Breast epithelium (tissue), 3 donors: ENCODE results near the gene PTOV1.

Experiments used
- POLR2A ChIP-seq: fragments of 450-650 bp; IDR thresholded peaks from one replicate; pipeline ENCODE4 v1.6.1; 2016; ENCODE audit warnings: antibody characterized with exemption, mild to moderate bottlenecking, moderate library complexity
- POLR2AphosphoS5 ChIP-seq, 3 donors: sonication (generic); formaldehyde crosslinking; IDR thresholded peaks; one replicate each; pipeline ENCODE4 v1.6.1; 2017; ENCODE audit warnings: antibody characterized with exemption in 3 of 3
- TF ChIP-seq, protein P1 (sequence below), 3 donors: fragments of 450-650 bp; IDR thresholded peaks; one replicate each; pipeline ENCODE4 v1.5.1; 2016 to 2017; ENCODE audit warnings: antibody characterized with exemption in 3 of 3, mild to moderate bottlenecking in 3 of 3, moderate library complexity in 3 of 3

DNA sequence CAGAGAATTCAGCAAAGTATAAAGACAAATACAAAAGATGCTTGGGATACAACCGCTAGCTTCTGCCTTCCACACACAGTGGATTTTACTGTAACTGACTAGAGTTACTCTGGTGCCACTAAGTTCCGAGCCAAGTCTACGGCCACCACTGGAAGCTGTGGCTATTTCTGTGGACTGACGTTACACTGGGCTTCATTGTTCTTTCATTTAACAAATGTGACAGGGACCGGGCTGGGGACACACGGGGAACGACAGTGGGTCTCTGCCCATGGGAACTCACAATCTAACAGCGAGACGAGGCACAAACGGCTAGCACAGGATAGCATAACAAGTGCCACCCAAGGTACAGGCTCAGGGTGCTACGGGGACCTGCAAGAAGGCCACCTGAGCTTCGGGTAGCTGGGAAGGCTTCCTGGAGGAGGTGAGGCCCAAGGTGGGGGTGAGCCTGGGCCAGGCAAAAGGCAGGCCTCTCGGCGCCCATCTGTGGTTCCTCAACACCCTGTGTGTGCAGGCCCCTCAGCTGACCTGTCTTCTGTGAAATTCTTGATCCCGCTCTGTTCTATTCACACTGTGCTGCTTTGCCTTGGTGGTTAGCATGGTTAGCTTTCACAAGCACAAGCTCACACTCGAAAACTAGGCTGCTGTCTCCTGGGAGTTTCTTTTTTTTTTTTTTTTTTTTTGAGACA, 56.1 kb downstream of the PTOV1 start:
- TF ChIP-seq, protein P1, sequence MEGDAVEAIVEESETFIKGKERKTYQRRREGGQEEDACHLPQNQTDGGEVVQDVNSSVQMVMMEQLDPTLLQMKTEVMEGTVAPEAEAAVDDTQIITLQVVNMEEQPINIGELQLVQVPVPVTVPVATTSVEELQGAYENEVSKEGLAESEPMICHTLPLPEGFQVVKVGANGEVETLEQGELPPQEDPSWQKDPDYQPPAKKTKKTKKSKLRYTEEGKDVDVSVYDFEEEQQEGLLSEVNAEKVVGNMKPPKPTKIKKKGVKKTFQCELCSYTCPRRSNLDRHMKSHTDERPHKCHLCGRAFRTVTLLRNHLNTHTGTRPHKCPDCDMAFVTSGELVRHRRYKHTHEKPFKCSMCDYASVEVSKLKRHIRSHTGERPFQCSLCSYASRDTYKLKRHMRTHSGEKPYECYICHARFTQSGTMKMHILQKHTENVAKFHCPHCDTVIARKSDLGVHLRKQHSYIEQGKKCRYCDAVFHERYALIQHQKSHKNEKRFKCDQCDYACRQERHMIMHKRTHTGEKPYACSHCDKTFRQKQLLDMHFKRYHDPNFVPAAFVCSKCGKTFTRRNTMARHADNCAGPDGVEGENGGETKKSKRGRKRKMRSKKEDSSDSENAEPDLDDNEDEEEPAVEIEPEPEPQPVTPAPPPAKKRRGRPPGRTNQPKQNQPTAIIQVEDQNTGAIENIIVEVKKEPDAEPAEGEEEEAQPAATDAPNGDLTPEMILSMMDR (IDR thresholded peaks at IDR 0.05) = no peak
- TF ChIP-seq POLR2A = no peak
- no peak for TF ChIP-seq POLR2AphosphoS5 (IDR thresholded peaks at IDR 0.05)
